ENCODE data around the gene DMRTB1. TPM values are rescaled to one million over a fixed set of nuclear protein-coding genes. Genes with fewer than 3 reads are reported as not detected.

DMRTB1 gene
- total and polyA plus RNA-seq, 9 of the 15 experiments (the other 6 are each of a cell fraction or from before 2014, with no cell fraction given), result 0.06 to 0.35 (median 0.13) TPM; not detected in 3

DNA sequence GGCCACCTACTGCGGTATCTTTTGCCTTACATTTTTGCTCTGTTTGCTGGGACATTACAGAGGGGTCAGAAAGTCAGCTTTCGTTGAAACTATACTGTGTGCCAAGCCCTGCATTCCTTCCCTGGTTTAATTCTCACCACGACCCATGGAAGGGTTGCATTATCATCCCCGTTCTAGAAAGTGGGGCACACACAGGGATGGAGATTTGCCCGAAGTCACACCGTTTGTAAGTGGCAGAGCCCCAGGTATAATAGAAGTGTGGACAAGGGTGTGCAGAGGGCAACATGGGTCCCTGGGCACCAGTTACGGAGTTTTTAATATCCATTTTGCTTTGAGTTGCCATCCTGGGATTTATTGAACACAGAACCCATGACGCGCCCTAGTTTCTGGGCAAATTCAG is 11.8 kb downstream of the DMRTB1 start:
- peaks cover 0 to 9% of the 10 kb centered on the region in 2 experiments; a peak in 2 of 5 replicates for H3K4me1 ChIP-seq (replicated peaks in 1 of 2; ENCODE audit: control insufficient read depth in 2 of 2, insufficient read depth in 2 of 2, low read length in 2 of 2)
- TF ChIP-seq TFAM (CRISPR knock-in tag; conservative IDR thresholded peaks at IDR 0.05), result no peak
- no peak for TF ChIP-seq SRSF3 (IDR thresholded peaks at IDR 0.05; ENCODE audit: insufficient read depth, low read length)
- TF ChIP-seq, protein P1, sequence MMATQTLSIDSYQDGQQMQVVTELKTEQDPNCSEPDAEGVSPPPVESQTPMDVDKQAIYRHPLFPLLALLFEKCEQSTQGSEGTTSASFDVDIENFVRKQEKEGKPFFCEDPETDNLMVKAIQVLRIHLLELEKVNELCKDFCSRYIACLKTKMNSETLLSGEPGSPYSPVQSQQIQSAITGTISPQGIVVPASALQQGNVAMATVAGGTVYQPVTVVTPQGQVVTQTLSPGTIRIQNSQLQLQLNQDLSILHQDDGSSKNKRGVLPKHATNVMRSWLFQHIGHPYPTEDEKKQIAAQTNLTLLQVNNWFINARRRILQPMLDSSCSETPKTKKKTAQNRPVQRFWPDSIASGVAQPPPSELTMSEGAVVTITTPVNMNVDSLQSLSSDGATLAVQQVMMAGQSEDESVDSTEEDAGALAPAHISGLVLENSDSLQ (IDR thresholded peaks at IDR 0.05), result no peak
- no peak for TF ChIP-seq NCOA6 (IDR thresholded peaks at IDR 0.05)
- no peak for TF ChIP-seq TEAD4 (IDR thresholded peaks at IDR 0.05; ENCODE audit: low read length)
- TF ChIP-seq TEAD4 (CRISPR knock-in tag; IDR thresholded peaks at IDR 0.05; ENCODE audit: borderline replicate concordance), result no peak
- no peak for TF ChIP-seq SMARCA4 (IDR thresholded peaks at IDR 0.05)
- TF ChIP-seq ARNT (IDR thresholded peaks at IDR 0.05), result no peak
- intact Hi-C loops (cut with micrococcal nuclease) (no loop called here), in situ Hi-C loops (cut with MboI) (no loop called here)
- FAIRE-seq (no peak), ATAC-seq (no peak), DNase-seq (ENCODE audit: extremely low read depth in 1 of 4, low spot score in 3 of 4) (no peak)
- no peaks in the 10 kb centered on the region for H3K79me2 ChIP-seq (ENCODE audit: control insufficient read depth, insufficient read depth, low read length)
- POLR2A ChIA-PET, result interaction anchor here (0.6 kb wide), 1 partner anchor 56 kb away, joined by 4 read pairs; no protein-coding TSS in a partner anchor
- no peak overlapping the region for H3K9ac ChIP-seq (ENCODE audit: insufficient read depth in 1 of 2, low read depth in 2 of 2, low read length in 2 of 2)
- no peak overlapping the region for H3K27ac ChIP-seq (ENCODE audit: extremely low read depth, low read depth, low read length)
- H3K27me3 ChIP-seq (ENCODE audit: control insufficient read depth in 2 of 2, insufficient read depth in 2 of 2, low read length in 2 of 2), result peaks cover 24 to 60% of the 10 kb centered on the region in 2 experiments; a peak in 4 of 5 replicates
- CTCF ChIA-PET (ENCODE audit: low intra/inter-chr PET ratio), result no interaction called here
- H3K9me3 ChIP-seq (replicated peaks; ENCODE audit: control insufficient read depth, insufficient read depth, low read depth, low read length), result no peaks in the 10 kb centered on the region
- no peak overlapping the region for H3K4me3 ChIP-seq
- no peaks in the 10 kb centered on the region for H3K36me3 ChIP-seq (ENCODE audit: control insufficient read depth, insufficient read depth, low read length)
- no TSS peak for BruUV-seq (replicated peaks)
- H3K9me1 ChIP-seq (ENCODE audit: control insufficient read depth, insufficient read depth, low read length), result no peaks in the 10 kb centered on the region
- no peak overlapping the region for H2AFZ ChIP-seq (ENCODE audit: low read depth, low read length)
- 10% methylated on average over 9 of the region's 9 CpGs for WGBS (ENCODE audit: insufficient coverage, low coverage, missing lambda C conversion rate)
- H3K4me2 ChIP-seq (ENCODE audit: insufficient read depth, low read length), result no peak overlapping the region
- H4K20me1 ChIP-seq (replicated peaks; ENCODE audit: control insufficient read depth, insufficient read depth, low read length), result no peaks in the 10 kb centered on the region

Measured in K562 (cell line).